HG03469 (cell line): ENCODE results near the gene LIAS.
A peak's percentile ranks its signal among the peaks of the same experiment; 100 is the strongest.

ENCODE experiments used
- ATAC-seq: cut with Tn5 transposase; IDR thresholded peaks from one replicate; pipeline ENCODE4 v1.9.1; 2021; ENCODE audit warnings: mild to moderate bottlenecking, moderate library complexity, moderate number of reproducible peaks; ENCODE audit not compliant: unreplicated experiment

Gene LIAS

GRCh38 chr4:39527296-39528060 lies 68.6 kb downstream of the LIAS start, which contains the start of gene UGDH:
Gene UGDH, minus strand, starts transcription at chr4:39527439. Its CDS starts 5,927 bp downstream, at chr4:39521512.
- peak; percentile 93 for ATAC-seq

- no peak for ATAC-seq
Observed at GRCh38 chr4:39528061-39528465, 69.2 kb downstream of the LIAS start.
